Mesothelial cell of epicardium (in vitro differentiated cells): ENCODE results near the gene NF1. TPM values are rescaled to one million over a fixed set of nuclear protein-coding genes. Genes with fewer than 3 reads are reported as not detected.

ENCODE experiments used
- DNase-seq, 2 experiments: peaks; one replicate each; pipeline ENCODE4 v3.0.0; 2021; ENCODE audit warnings: low spot score in 2 of 2; ENCODE audit not compliant: unreplicated experiment in 2 of 2
- H3K27ac Mint-ChIP-seq: 2 replicates; pipeline ENCODE4 v1.8.0; 2021; ENCODE audit warnings: mixed read lengths
- H3K27me3 Mint-ChIP-seq: 2 replicates; pipeline ENCODE4 v1.8.0; 2021; ENCODE audit warnings: low read depth, mixed read lengths
- H3K36me3 Mint-ChIP-seq: 2 replicates; pipeline ENCODE4 v1.8.0; 2021; ENCODE audit warnings: mixed read lengths
- H3K4me1 Mint-ChIP-seq: 2 replicates; pipeline ENCODE4 v1.8.0; 2021; ENCODE audit warnings: mixed read lengths
- H3K4me3 Mint-ChIP-seq: 2 replicates; pipeline ENCODE4 v1.8.0; 2021; ENCODE audit warnings: mild to moderate bottlenecking, moderate library complexity, mixed read lengths
- H3K9me3 Mint-ChIP-seq: 2 replicates; pipeline ENCODE4 v1.8.0; 2021; ENCODE audit warnings: mixed read lengths
- total RNA-seq: library from RNA; stranded (reverse); gene quantifications from 3 replicates; pipeline ENCODE4 v1.2.1, GENCODE V29; 2021
- TF ChIP-seq, protein P1 (sequence below): fragments of 200-600 bp; sonication (generic); IDR thresholded peaks from one replicate; pipeline ENCODE4 v1.5.0; 2021; ENCODE audit warnings: antibody characterized with exemption; ENCODE audit not compliant: unreplicated experiment

NF1 gene
- total RNA-seq, 1 donor from 2014 or later, result 104 TPM

DNA sequence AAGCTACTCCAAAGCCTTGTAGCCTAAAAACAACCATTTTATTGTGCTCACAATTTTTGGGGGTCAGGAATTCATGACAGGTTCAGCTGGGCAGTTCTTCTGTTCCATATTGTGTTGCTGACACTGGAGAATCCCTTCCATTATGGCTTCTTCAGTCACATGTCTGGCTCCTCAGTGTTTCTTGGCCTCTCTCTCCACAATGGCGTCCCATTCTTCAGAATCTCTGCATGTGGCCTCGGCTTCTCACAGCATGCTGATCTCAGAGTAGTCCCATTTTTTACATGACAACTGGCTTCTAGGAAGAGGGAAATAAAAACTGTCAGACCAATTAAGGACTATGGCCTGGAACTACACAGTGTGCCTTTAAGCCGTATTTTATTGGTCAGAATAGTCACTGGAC is 49.7 kb downstream of the NF1 start:
- TF ChIP-seq, protein P1, sequence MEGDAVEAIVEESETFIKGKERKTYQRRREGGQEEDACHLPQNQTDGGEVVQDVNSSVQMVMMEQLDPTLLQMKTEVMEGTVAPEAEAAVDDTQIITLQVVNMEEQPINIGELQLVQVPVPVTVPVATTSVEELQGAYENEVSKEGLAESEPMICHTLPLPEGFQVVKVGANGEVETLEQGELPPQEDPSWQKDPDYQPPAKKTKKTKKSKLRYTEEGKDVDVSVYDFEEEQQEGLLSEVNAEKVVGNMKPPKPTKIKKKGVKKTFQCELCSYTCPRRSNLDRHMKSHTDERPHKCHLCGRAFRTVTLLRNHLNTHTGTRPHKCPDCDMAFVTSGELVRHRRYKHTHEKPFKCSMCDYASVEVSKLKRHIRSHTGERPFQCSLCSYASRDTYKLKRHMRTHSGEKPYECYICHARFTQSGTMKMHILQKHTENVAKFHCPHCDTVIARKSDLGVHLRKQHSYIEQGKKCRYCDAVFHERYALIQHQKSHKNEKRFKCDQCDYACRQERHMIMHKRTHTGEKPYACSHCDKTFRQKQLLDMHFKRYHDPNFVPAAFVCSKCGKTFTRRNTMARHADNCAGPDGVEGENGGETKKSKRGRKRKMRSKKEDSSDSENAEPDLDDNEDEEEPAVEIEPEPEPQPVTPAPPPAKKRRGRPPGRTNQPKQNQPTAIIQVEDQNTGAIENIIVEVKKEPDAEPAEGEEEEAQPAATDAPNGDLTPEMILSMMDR, result no peak
- peaks cover 21% of the 10 kb centered on the region for H3K36me3 Mint-ChIP-seq
- DNase-seq, result no peak
- H3K9me3 Mint-ChIP-seq, result no peaks in the 10 kb centered on the region
- H3K4me1 Mint-ChIP-seq, result peaks cover 24% of the 10 kb centered on the region
- H3K4me3 Mint-ChIP-seq, result no peak overlapping the region
- no peak overlapping the region for H3K27ac Mint-ChIP-seq
- H3K27me3 Mint-ChIP-seq, result no peaks in the 10 kb centered on the region

DNA sequence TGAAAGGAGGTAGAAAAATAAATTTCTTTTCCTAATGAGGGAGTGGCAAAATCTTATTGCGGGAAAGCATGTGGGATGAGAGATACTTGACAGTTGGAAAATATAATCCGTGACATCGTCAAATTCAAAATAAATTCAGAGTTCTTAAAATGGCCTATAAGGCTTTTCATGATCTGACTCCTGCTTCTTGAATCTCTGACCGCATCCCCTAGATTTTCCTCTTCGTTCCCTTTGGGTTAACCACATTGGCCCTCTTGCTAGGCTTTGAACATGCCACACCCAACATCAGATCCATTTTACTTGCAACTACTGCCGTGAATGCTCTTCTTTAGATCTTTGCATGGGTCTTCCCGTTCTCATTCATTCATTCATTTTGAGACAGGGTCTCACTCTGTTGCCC is 50.1 kb downstream of the NF1 start:
- Mint-ChIP-seq H3K4me1 (peaks cover 21% of the 10 kb centered on the region), H3K27me3 (no peaks in the 10 kb centered on the region), H3K9me3 (no peaks in the 10 kb centered on the region), H3K36me3 (peaks cover 22% of the 10 kb centered on the region), H3K4me3 (no peak overlapping the region), H3K27ac (no peak overlapping the region)
- TF ChIP-seq, protein P1, result no peak
- DNase-seq, result no peak

DNA sequence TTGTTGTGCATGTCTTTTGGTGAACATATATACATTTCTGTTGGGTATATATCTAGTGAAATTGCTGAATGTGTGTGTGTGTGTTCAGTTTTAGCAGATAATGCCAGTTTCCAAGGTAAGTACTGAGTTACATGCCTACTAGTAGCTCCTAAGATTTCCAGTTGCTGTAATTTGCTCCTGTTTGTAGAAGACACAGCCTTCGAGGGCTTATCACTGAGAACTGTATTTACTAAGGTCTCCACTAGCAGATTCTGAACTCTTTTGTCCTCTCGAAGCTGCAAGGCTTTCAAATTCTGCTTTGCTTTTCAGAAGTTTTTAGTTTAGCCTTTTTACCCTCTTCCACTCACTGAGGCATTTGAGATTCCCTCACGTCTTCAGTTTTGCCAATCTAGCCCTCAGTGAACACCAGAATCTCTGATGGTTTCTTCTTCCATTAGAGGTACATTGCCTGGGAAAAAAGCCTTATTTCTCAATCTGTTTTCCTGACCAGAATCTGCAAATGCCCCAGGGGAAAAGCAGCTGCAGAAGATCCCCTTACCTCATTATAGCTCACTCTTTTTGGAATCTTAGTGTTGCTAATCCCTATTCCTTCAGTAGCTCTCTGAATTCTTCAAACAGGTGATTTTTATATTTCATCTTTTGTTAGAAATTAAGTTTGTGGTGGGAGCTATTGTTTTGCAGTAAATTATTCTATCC is 52.9 kb downstream of the NF1 start:
- peaks cover 32% of the 10 kb centered on the region for H3K36me3 Mint-ChIP-seq
- no peak overlapping the region for H3K4me3 Mint-ChIP-seq
- no peaks in the 10 kb centered on the region for H3K27me3 Mint-ChIP-seq
- DNase-seq, result no peak
- H3K27ac Mint-ChIP-seq, result peak overlapping the region; percentile 77
- H3K4me1 Mint-ChIP-seq, result peaks cover 13% of the 10 kb centered on the region
- peaks cover 7% of the 10 kb centered on the region for H3K9me3 Mint-ChIP-seq
- TF ChIP-seq, protein P1, result no peak

DNA sequence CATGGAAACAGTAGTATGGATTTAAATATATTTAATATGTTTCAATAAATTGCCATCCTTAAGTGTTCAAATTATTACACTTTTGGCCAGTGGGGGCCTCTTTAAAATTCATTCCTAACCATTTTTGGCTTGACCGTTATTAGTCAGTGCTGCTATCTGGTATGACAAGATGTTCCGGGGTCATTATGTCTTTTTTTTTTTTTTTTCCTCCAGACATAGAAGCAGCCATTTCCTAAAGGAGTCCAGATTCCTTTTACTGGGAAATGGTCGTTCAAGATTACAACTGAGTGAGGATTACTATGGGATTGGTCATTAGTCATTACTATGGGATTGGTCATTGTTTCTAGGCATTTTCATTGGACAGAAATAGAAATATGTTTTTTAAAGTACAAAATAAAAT is 53.4 kb downstream of the NF1 start:
- H3K4me3 Mint-ChIP-seq, result no peak overlapping the region
- H3K9me3 Mint-ChIP-seq, result peaks cover 12% of the 10 kb centered on the region
- TF ChIP-seq, protein P1, result no peak
- H3K4me1 Mint-ChIP-seq, result peaks cover 13% of the 10 kb centered on the region
- DNase-seq, result no peak
- H3K27me3 Mint-ChIP-seq, result no peaks in the 10 kb centered on the region
- peaks cover 35% of the 10 kb centered on the region for H3K36me3 Mint-ChIP-seq
- H3K27ac Mint-ChIP-seq, result peak overlapping the region; percentile 81

DNA sequence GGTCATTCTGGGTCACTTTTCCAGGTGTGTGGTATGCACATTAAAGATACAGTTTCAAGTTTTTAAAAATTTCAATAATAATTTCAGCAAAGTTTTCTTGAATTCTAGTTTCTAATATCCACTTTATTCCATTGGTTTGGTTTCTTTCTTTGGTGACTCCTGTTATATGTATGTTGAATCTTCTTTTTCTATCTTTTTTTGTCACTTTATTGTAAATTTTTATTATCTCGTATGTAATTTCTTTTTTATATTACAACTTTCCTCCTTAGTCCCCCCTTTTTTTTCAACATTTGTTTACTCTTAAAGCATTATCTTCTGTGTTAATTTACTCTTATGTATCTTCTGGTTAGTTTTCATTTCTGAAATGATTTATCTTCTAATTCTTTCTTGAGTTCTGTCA is 57.5 kb downstream of the NF1 start:
- no peak overlapping the region for H3K4me3 Mint-ChIP-seq
- peaks cover 28% of the 10 kb centered on the region for H3K4me1 Mint-ChIP-seq
- TF ChIP-seq, protein P1, result no peak
- H3K9me3 Mint-ChIP-seq, result peaks cover 12% of the 10 kb centered on the region
- peaks cover 21% of the 10 kb centered on the region for H3K36me3 Mint-ChIP-seq
- no peak for DNase-seq
- no peak overlapping the region for H3K27ac Mint-ChIP-seq
- no peaks in the 10 kb centered on the region for H3K27me3 Mint-ChIP-seq
